Testis (tissue), 5 donors: ENCODE data around the gene AKNAD1. TPM values are rescaled to one million over a fixed set of nuclear protein-coding genes. Genes with fewer than 3 reads are reported as not detected.

Experiments used
- DNase-seq: peaks from one replicate; pipeline ENCODE4 v3.0.0-alpha.2; 2019
- H3K27ac ChIP-seq, 2 donors: fragments of 200-600 bp; sonication (generic); one replicate each; pipeline ENCODE4 v1.5.1; 2019
- H3K27me3 ChIP-seq: fragments of 200-600 bp; sonication (generic); one replicate; pipeline ENCODE4 v1.5.1; 2019
- H3K36me3 ChIP-seq: fragments of 200-600 bp; sonication (generic); one replicate; pipeline ENCODE4 v1.5.1; 2017; ENCODE audit warnings: low read depth; ENCODE audit errors: missing control alignments
- H3K4me1 ChIP-seq: fragments of 200-600 bp; sonication (generic); one replicate; pipeline ENCODE4 v1.5.1; 2019
- H3K4me3 ChIP-seq, 2 donors: fragments of 200-600 bp; sonication (generic); one replicate each; pipeline ENCODE4 v1.5.1; 2017 to 2019
- H3K9me3 ChIP-seq: fragments of 200-600 bp; sonication (generic); one replicate; pipeline ENCODE4 v1.5.1; 2017
- CTCF ChIP-seq, 3 experiments: fragments of 450-650 bp in 2 of 3; fragments of 200-600 bp in 1 of 3; sonication (generic) in 1 of 3; IDR thresholded peaks; one replicate each; pipeline ENCODE4 v1.5.1; 2016 to 2019; ENCODE audit warnings: antibody characterized with exemption in 3 of 3, mild to moderate bottlenecking in 2 of 3, moderate library complexity in 1 of 3
- POLR2A ChIP-seq: fragments of 450-650 bp; IDR thresholded peaks from one replicate; pipeline ENCODE4 v1.6.1; 2017; ENCODE audit warnings: antibody characterized with exemption, mild to moderate bottlenecking, moderate library complexity
- WGBS, 2 donors: methylation state at CpG; one replicate each; pipeline ENCODE4 v1.1.5; 2018; 5-methylcytosine and 5-hydroxymethylcytosine counted together
- intact Hi-C: fragments of 100-400 bp; cut with DNase I; formaldehyde crosslinking; loops from one replicate; pipeline ENCODE4 v1.15.1; 2023; ENCODE audit warnings: low total_unique reads
- long read RNA-seq, 2 donors: transcript quantifications; one replicate each; lab custom pipeline, GENCODE V29; 2026
- polyA plus RNA-seq: library from polyadenylated mRNA; stranded (reverse); fragments of 350-450 nt; fragmentation: Illumina TruSeq; extraction: RNeasy Lipid Tissue Mini Kit (QIAGEN cat#74804); gene quantifications from one replicate; pipeline ENCODE4 v1.2.3, GENCODE V29; 2014; ENCODE audit warnings: low read depth, low replicate concordance; ENCODE audit not compliant: insufficient read depth
- total RNA-seq, 2 donors: library from RNA; depleted of rRNA; stranded (reverse); fragments of >200 nt; gene quantifications; one replicate each; pipeline ENCODE4 v1.2.3, GENCODE V29; 2016

AKNAD1 gene, protein sequence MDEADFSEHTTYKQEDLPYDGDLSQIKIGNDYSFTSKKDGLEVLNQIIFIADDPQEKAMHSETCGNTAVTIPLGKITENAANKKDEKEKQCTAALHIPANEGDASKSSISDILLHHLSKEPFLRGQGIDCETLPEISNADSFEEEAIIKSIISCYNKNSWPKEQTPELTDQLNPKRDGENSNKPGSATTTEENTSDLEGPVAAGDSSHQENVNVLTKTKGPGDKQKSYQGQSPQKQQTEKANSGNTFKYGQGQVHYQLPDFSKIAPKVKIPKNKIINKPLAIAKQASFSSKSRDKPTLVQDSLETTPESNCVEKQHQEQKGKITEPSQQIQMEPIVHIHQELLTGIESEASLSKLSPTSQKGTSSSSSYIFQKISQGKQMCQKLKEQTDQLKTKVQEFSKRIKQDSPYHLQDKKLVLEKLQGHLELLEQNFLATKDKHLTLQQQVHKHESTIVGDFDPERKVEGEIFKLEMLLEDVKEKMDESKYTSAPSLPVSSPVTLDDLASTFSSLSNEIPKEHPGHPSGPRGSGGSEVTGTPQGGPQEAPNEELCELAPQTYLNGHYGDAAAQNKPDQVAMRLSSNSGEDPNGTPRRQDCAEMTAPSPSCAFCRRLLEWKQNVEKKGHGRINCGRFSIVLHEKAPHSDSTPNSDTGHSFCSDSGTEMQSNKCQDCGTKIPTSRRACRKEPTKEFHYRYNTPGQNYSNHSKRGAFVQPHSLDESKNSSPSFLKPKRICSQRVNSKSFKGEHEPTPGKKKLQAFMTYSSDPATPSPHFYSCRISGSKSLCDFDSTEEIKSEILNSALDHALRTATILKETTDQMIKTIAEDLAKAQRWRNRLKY
- total RNA-seq (1 to 10 TPM; 3.8 to 8.1 TPM), polyA plus RNA-seq (9.8 TPM)
- long read RNA-seq, donor 1 = 0 reads
- long read RNA-seq, donor 2 = 0 reads

DNA sequence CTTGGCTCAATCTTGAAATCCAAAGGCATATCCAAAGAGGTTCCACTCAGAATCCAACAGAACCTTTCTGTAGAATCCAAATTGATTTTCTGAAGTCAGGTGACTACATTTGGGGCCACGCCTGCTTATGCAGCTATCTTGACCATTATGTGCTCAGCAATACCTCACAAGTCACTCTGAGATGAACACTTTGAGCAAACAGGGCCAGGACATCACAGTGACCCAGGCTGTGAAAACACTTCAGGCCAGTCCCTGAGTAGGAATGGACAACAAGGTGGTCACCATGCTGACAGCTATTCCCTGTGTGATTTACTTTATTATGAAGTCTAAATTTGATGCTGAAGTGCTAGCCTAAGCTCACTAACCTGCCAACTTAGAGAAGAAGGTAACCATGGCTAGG is at the start of gene AKNAD1:
Gene AKNAD1, minus strand, starts transcription at position 101 of the 400 bp plus-strand sequence. CDS start 4,430 bp downstream, outside the sequence.
- no peak for DNase-seq
- no peaks in the 10 kb centered on the region for H3K36me3 ChIP-seq
- H3K9me3 ChIP-seq = no peaks in the 10 kb centered on the region
- no peak for TF ChIP-seq CTCF (IDR thresholded peaks at IDR 0.05)
- no peak for TF ChIP-seq POLR2A
- no peak within 1 kb of the TSS for H3K4me3 ChIP-seq
- 92 to 95% methylated on average over 1 of the region's 1 CpG for WGBS, 2 donors
- no peaks in the 10 kb centered on the region for H3K4me1 ChIP-seq
- intact Hi-C loops = no loop called here
- no peak within 1 kb of the TSS for H3K27ac ChIP-seq
- H3K27me3 ChIP-seq = no peaks in the 10 kb centered on the region

DNA sequence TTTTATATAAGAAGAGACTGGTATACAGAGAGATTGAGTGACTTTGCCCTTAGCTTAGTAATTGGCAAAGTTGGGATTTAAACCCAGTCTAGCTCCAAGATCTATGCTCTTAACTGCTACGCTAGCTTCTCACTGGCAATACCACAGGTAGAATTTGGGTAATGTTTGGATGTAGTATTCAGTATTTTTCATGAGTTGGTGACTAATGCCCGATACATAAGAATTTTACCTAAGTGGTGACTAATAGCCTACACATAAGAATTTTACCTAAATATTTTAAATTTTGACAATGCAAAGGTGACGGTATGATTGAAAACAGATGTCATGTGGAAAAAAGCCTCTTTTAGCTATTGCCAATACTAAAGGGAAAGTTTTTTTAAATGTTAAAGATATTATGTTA is 44.2 kb upstream of the AKNAD1 start:
- Histone ChIP-seq H3K27me3 (no peaks in the 10 kb centered on the region), H3K9me3 (no peaks in the 10 kb centered on the region), H3K27ac (no peak overlapping the region), H3K4me3 (no peak overlapping the region), H3K36me3 (no peaks in the 10 kb centered on the region), H3K4me1 (no peaks in the 10 kb centered on the region)
- WGBS, 2 donors = 91 to 96% methylated on average over 3 of the region's 3 CpGs
- TF ChIP-seq CTCF (IDR thresholded peaks at IDR 0.05) (no peak), POLR2A (no peak)
- no peak for DNase-seq
- intact Hi-C loops = no loop called here

DNA sequence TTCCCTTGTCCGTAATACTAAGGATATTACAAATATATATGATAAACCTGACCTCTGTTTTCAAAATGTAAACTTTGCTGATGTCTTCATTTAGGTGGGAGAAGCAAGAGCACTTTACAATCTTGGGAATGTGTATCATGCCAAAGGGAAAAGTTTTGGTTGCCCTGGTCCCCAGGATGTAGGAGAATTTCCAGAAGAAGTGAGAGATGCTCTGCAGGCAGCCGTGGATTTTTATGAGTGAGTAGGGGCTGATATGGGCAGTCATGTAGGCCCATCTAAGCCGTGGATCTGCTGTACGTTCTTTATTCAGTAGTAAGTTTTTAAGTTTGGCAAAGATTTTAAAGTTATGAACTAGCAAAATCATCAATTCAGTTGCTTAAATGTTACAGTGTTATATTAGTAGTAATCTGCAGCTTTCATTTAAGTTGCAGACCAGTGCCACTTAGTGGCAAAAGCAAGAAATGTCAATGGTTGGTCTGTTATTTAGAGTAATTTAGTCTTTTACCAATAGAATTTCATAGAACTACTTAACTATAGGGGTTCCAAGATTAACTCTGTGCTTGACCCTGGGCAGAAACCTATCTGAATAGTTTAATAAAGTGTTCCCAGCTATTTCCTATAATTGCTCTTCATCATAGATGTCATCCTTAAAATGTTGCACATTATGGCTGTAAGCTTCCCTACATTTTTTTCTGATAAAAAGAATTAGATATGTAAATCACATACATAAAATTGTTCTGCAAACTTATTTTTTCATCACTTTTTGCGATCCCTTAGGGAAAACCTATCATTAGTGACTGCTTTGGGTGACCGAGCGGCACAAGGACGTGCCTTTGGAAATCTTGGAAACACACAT is 41.2 kb upstream of the AKNAD1 start:
- WGBS, 2 donors = 65 to 67% methylated on average over 8 of the region's 8 CpGs
- Histone ChIP-seq H3K4me1 (no peaks in the 10 kb centered on the region), H3K9me3 (no peaks in the 10 kb centered on the region), H3K27ac (no peak overlapping the region), H3K36me3 (no peaks in the 10 kb centered on the region), H3K27me3 (no peaks in the 10 kb centered on the region), H3K4me3 (no peak overlapping the region)
- intact Hi-C loops = no loop called here
- DNase-seq = peak; percentile 40
- TF ChIP-seq POLR2A = no peak
- peak; percentile 30 to 68 (median 62) for TF ChIP-seq CTCF (IDR thresholded peaks at IDR 0.05)

GRCh38 chr1:108896146-108897145 is 39.6 kb upstream of the AKNAD1 start:
- DNase-seq = no peak
- H3K36me3 ChIP-seq = no peaks in the 10 kb centered on the region
- no peaks in the 10 kb centered on the region for H3K27me3 ChIP-seq
- WGBS, 2 donors = 60 to 72% methylated on average over 10 of the region's 10 CpGs
- H3K9me3 ChIP-seq = no peaks in the 10 kb centered on the region
- H3K27ac ChIP-seq = no peak overlapping the region
- no peaks in the 10 kb centered on the region for H3K4me1 ChIP-seq
- TF ChIP-seq CTCF (IDR thresholded peaks at IDR 0.05) = no peak
- no peak for TF ChIP-seq POLR2A
- intact Hi-C loops = no loop called here
- H3K4me3 ChIP-seq = no peak overlapping the region
